GM10248 (cell line): Measurements from ENCODE around the gene ADAMTSL1.

Experiments used
- CTCF ChIA-PET: fragments of 300-600 bp; sonication (Branson Sonifier 250); formaldehyde crosslinking; extraction: SDS; loops from one replicate; lab custom pipeline; 2021; ENCODE audit warnings: antibody characterized with exemption; lab: Yijun Ruan, JAX
- POLR2A ChIA-PET: fragments of 350-650 bp; sonication (Branson Sonifier 250); formaldehyde crosslinking; extraction: SDS; loops from one replicate; lab custom pipeline; 2020; ENCODE audit warnings: antibody characterized with exemption; lab: Yijun Ruan, JAX
- DNase-seq: peaks from one replicate; pipeline ENCODE4 v3.0.0; 2012; ENCODE audit errors: extremely low spot score
- CTCF ChIP-seq: IDR thresholded peaks from 2 replicates; pipeline ENCODE4 v1.5.1; 2012; ENCODE audit warnings: mild to moderate bottlenecking, low read depth; ENCODE audit errors: extremely low read depth, missing control alignments, control extremely low read depth

The ADAMTSL1 gene

DNA sequence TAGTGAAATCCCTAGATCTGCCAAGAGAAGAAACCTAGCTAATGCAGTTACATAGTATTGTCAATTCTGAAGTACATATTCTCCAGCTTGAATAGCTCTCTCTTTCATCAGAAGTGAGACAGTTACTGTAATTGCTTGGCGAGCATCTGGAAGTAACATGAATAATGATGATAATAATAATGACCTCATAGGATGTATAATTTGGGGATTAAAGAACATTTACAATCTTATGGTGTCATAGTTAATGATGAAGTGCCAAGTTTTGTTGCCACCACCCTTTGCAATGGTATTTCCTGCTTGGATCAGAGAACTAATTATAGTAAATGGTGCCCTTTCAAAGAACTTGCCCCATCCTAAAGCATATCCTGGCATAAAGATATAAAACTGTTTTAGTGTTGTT, 201.4 kb downstream of the ADAMTSL1 start:
- ChIA-PET POLR2A (no interaction called here), CTCF (no interaction called here)
- TF ChIP-seq CTCF = no peak

GRCh38 chr9:18675973-18676372, 202.0 kb downstream of the ADAMTSL1 start:
- no peak for TF ChIP-seq CTCF
- no peak for DNase-seq
- ChIA-PET CTCF (no interaction called here), POLR2A (no interaction called here)

More for the DNA sequence above, 201.4 kb downstream of the ADAMTSL1 start:
- no peak for DNase-seq

DNA sequence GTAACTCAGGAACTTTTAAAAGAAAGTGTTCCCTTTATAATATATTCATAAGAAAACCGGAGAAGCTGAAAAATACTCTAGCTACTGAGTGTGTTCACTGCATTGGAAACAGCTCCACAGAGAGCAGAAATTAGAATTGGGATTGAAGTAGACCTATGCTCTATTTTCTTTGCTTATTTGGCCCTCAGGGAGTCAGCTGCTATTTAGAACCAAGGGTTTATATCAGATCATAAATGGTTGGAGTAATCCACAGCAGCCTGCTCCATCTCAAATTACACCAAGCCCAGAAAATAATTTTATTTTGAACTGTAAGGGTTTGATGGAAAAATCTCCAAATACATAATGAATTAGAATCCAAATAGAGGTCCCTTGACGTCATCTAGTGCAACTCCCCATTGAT, 202.6 kb downstream of the ADAMTSL1 start:
- POLR2A ChIA-PET = no interaction called here
- DNase-seq = no peak
- TF ChIP-seq CTCF = no peak
- CTCF ChIA-PET = interaction anchor here (1.6 kb wide), 1 partner anchor 19 kb away, joined by 3 read pairs; no protein-coding TSS in a partner anchor

GRCh38 chr9:18678821-18679590, 205.1 kb downstream of the ADAMTSL1 start:
- ChIA-PET CTCF (interaction anchor here (0.9 to 1.1 kb wide), 2 partner anchors 9 to 13 kb away, joined by 3 read pairs; no protein-coding TSS in a partner anchor), POLR2A (no interaction called here)
- TF ChIP-seq CTCF = no peak
- no peak for DNase-seq

DNA sequence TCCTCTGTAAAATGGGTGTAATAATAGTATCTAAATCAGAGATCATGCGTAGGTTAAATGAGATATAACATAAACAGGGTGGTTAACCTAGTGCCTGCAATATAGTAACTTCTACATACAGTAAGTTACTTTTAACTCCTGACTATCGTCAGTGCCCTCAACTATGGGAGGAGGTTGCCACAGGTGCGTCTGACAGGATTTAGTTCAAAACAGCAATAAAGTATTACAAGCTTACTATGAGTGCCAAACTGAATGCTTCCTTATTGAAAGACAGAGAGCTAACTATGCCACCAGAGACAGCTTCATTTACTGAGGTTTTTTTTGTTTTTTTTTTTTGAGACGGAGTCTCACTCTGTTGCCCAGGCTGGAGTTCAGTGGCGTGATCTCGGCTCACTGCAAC, 209.0 kb downstream of the ADAMTSL1 start:
- no peak for DNase-seq
- POLR2A ChIA-PET = no interaction called here
- no peak for TF ChIP-seq CTCF
- CTCF ChIA-PET = interaction anchor here (1.2 to 1.6 kb wide), 3 partner anchors 9 to 47 kb away, joined by 3 to 6 read pairs (median 3); no protein-coding TSS in a partner anchor

- TF ChIP-seq CTCF = no peak
- POLR2A ChIA-PET = no interaction called here
- CTCF ChIA-PET = interaction anchor here (1.2 to 1.6 kb wide), 3 partner anchors 9 to 47 kb away, joined by 3 to 6 read pairs (median 3); no protein-coding TSS in a partner anchor
- no peak for DNase-seq
Measured at GRCh38 chr9:18683312-18683711, 209.4 kb downstream of the ADAMTSL1 start.
